ENCODE results near the gene C1orf159. TPM values are rescaled to one million over a fixed set of nuclear protein-coding genes. Genes with fewer than 3 reads are reported as not detected.

C1orf159 gene
- 1 to 10 TPM; 2.8 to 6.4 (median 5.3) TPM for total RNA-seq

- intact Hi-C loops (cut with DNase I; ENCODE audit: low total_unique reads): loop anchor here (1.0 to 10.0 kb wide), 3 partner anchors 81 to 259 kb away; partner anchors contain the start of genes AURKAIP1 and UBE2J2
- Histone ChIP-seq H3K36me3 (peaks cover 0 to 7% of the 10 kb centered on the region in 2 donors), H3K27ac (peak within 1 kb of the TSS; percentile 63 to 85 (median 74)), H3K9me3 (peaks cover 0 to 6% (median 0%) of the 10 kb centered on the region in 3 donors), H3K4me1 (peaks cover 3 to 7% of the 10 kb centered on the region in 2 donors), H3K4me3 (peak within 1 kb of the TSS; percentile 57 to 97 (median 76)), H3K27me3 (peaks cover 0 to 14% (median under 1%) of the 10 kb centered on the region in 3 donors)
- ATAC-seq (peak; percentile 99), DNase-seq (peak; percentile 96 to 99)
- TF ChIP-seq, protein P1, sequence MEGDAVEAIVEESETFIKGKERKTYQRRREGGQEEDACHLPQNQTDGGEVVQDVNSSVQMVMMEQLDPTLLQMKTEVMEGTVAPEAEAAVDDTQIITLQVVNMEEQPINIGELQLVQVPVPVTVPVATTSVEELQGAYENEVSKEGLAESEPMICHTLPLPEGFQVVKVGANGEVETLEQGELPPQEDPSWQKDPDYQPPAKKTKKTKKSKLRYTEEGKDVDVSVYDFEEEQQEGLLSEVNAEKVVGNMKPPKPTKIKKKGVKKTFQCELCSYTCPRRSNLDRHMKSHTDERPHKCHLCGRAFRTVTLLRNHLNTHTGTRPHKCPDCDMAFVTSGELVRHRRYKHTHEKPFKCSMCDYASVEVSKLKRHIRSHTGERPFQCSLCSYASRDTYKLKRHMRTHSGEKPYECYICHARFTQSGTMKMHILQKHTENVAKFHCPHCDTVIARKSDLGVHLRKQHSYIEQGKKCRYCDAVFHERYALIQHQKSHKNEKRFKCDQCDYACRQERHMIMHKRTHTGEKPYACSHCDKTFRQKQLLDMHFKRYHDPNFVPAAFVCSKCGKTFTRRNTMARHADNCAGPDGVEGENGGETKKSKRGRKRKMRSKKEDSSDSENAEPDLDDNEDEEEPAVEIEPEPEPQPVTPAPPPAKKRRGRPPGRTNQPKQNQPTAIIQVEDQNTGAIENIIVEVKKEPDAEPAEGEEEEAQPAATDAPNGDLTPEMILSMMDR (IDR thresholded peaks at IDR 0.05 in 4 of 5, conservative IDR thresholded peaks at IDR 0.05 in 1 of 5): no peak
- TF ChIP-seq POLR2A (IDR thresholded peaks at IDR 0.05): no peak
- in situ Hi-C loops (cut with MboI; ENCODE audit: low sequenced_read_pairs in 4 of 4): loop anchor here in 1 of 4 donors (25.0 kb wide), 1 partner anchor 146 kb away; the partner anchor contains the start of gene UBE2J2
These were observed at the start of gene C1orf159 for GRCh38 chr1:1115786-1116700. TSS of gene C1orf159 (minus strand) at chr1:1116089. CDS start at chr1:1091543, 24,546 bp downstream.

DNA sequence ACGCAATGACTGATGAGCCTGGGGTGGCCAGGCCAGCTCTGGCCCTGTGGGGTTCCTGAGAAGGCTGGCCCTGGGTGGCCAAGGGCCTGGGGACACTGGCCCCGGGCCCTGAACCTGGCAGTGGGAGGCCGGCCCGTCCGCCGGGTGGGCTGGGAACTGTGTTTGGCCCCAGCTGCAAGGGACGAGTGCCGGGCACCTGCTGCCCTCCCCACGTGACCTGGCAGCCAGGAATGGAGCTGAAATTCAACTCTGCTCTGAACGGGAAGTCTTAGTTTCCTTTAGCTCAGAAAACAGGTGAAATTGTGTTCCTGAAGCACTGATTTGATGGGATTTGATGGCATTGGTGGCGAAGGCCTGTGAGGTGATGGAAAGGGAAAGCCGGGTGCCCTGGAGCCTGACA, 49.6 kb upstream of the C1orf159 start:
- in situ Hi-C loops (cut with MboI; ENCODE audit: low sequenced_read_pairs in 4 of 4) (no loop called here), intact Hi-C loops (cut with DNase I; ENCODE audit: low total_unique reads) (no loop called here)
- no peaks in the 10 kb centered on the region for H3K9me3 ChIP-seq
- TF ChIP-seq, protein P1 (IDR thresholded peaks at IDR 0.05 in 4 of 5, conservative IDR thresholded peaks at IDR 0.05 in 1 of 5): no peak
- TF ChIP-seq POLR2A (IDR thresholded peaks at IDR 0.05): no peak
- peak overlapping the region in 2 of 4 donors; percentile 31 to 59 for H3K27ac ChIP-seq
- no peak overlapping the region for H3K4me3 ChIP-seq
- DNase-seq: no peak
- H3K27me3 ChIP-seq: peaks cover 0 to 28% (median 2%) of the 10 kb centered on the region in 3 donors
- H3K36me3 ChIP-seq: no peaks in the 10 kb centered on the region
- no peak for ATAC-seq
- peaks cover 4 to 13% of the 10 kb centered on the region in 2 donors for H3K4me1 ChIP-seq

GRCh38 chr1:1164701-1165451, 49.0 kb upstream of the C1orf159 start:
- no peaks in the 10 kb centered on the region for H3K36me3 ChIP-seq
- no peak for DNase-seq
- H3K27ac ChIP-seq: peak overlapping the region in 1 of 4 donors; percentile 59
- intact Hi-C loops (cut with DNase I; ENCODE audit: low total_unique reads) (no loop called here), in situ Hi-C loops (cut with MboI; ENCODE audit: low sequenced_read_pairs in 4 of 4) (no loop called here)
- no peak for ATAC-seq
- TF ChIP-seq, protein P1 (IDR thresholded peaks at IDR 0.05 in 4 of 5, conservative IDR thresholded peaks at IDR 0.05 in 1 of 5): no peak
- TF ChIP-seq POLR2A (IDR thresholded peaks at IDR 0.05): no peak
- H3K4me3 ChIP-seq: no peak overlapping the region
- H3K9me3 ChIP-seq: no peaks in the 10 kb centered on the region
- peaks cover 0 to 23% (median 0%) of the 10 kb centered on the region in 3 donors for H3K27me3 ChIP-seq
- peaks cover 4 to 13% of the 10 kb centered on the region in 2 donors for H3K4me1 ChIP-seq

- intact Hi-C loops (cut with DNase I; ENCODE audit: low total_unique reads): no loop called here
- peaks cover 0 to 17% (median 0%) of the 10 kb centered on the region in 3 donors for H3K27me3 ChIP-seq
- no peak for ATAC-seq
These were observed 48.4 kb upstream of the C1orf159 start for GRCh38 chr1:1164361-1164700.

More at GRCh38 chr1:1164361-1164700, 48.4 kb upstream of the C1orf159 start:
- in situ Hi-C loops (cut with MboI; ENCODE audit: low sequenced_read_pairs in 4 of 4): no loop called here
- Histone ChIP-seq H3K4me3 (no peak overlapping the region), H3K9me3 (no peaks in the 10 kb centered on the region), H3K27ac (no peak overlapping the region), H3K36me3 (no peaks in the 10 kb centered on the region), H3K4me1 (peaks cover 4 to 13% of the 10 kb centered on the region in 2 donors)
- no peak for TF ChIP-seq POLR2A (IDR thresholded peaks at IDR 0.05)
- TF ChIP-seq, protein P1 (IDR thresholded peaks at IDR 0.05 in 4 of 5, conservative IDR thresholded peaks at IDR 0.05 in 1 of 5): no peak
- no peak for DNase-seq

All from gastrocnemius medialis (tissue), 4 donors.